HEK293 (cell line): Measurements from ENCODE around the gene SLC38A10.

Source experiments
- YY1 ChIP-seq: fragments of 450-650 bp; formaldehyde crosslinking; IDR thresholded peaks from 2 replicates; pipeline ENCODE4 v1.5.1; 2018; ENCODE audit warnings: missing biosample characterization, missing genetic modification characterization
- ZNF529 ChIP-seq: fragments of 450-650 bp; formaldehyde crosslinking; IDR thresholded peaks from 2 replicates; pipeline ENCODE4 v1.5.1; 2017; ENCODE audit warnings: missing genetic modification characterization, missing biosample characterization; ENCODE audit not compliant: insufficient replicate concordance
- ZXDB ChIP-seq: fragments of 450-650 bp; formaldehyde crosslinking; IDR thresholded peaks from 2 replicates; pipeline ENCODE4 v1.5.1; 2016; ENCODE audit warnings: missing biosample characterization, missing genetic modification characterization
- TF ChIP-seq, protein P1 (sequence below): fragments of 450-650 bp; formaldehyde crosslinking; IDR thresholded peaks from 2 replicates; pipeline ENCODE4 v1.5.1; 2016; ENCODE audit warnings: missing biosample characterization, missing genetic modification characterization
- TF ChIP-seq, protein P2 (sequence below): fragments of 450-650 bp; formaldehyde crosslinking; IDR thresholded peaks from 2 replicates; pipeline ENCODE4 v1.5.1; 2016; ENCODE audit warnings: missing biosample characterization, missing genetic modification characterization
- TF ChIP-seq, protein P3 (sequence below): fragments of 450-650 bp; formaldehyde crosslinking; optimal IDR thresholded peaks from 2 replicates; pipeline ENCODE3; 2016; ENCODE audit warnings: missing biosample characterization, mild to moderate bottlenecking, missing genetic modification characterization
- TF ChIP-seq, protein P4 (sequence below): fragments of 450-650 bp; formaldehyde crosslinking; IDR thresholded peaks from 2 replicates; pipeline ENCODE4 v1.5.1; 2016; ENCODE audit warnings: missing biosample characterization, missing genetic modification characterization
- TF ChIP-seq, protein P5 (sequence below): fragments of 450-650 bp; formaldehyde crosslinking; IDR thresholded peaks from 2 replicates; pipeline ENCODE4 v1.5.1; 2016; ENCODE audit warnings: missing biosample characterization, missing genetic modification characterization

DNA sequence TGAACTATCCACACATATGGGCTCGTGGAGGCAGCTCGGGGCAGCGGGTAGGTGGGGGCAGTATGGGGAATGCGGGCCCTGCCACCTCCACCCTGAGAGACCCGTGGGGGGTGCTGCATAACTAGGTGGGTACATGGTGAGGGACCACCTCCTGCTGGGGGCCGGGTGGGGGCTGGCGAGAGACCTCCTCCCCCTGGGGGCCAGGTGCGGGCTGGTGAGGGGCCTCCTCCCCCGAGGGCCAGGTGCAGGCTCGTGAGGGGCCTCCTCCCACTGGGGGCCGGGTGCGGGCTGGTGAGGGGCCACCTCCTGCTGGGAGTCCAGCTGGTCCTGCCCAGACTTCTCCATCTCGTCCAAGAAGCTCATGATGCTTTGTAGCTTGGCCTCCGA lies 97.7 kb downstream of the SLC38A10 start:
- TF ChIP-seq, protein P1, sequence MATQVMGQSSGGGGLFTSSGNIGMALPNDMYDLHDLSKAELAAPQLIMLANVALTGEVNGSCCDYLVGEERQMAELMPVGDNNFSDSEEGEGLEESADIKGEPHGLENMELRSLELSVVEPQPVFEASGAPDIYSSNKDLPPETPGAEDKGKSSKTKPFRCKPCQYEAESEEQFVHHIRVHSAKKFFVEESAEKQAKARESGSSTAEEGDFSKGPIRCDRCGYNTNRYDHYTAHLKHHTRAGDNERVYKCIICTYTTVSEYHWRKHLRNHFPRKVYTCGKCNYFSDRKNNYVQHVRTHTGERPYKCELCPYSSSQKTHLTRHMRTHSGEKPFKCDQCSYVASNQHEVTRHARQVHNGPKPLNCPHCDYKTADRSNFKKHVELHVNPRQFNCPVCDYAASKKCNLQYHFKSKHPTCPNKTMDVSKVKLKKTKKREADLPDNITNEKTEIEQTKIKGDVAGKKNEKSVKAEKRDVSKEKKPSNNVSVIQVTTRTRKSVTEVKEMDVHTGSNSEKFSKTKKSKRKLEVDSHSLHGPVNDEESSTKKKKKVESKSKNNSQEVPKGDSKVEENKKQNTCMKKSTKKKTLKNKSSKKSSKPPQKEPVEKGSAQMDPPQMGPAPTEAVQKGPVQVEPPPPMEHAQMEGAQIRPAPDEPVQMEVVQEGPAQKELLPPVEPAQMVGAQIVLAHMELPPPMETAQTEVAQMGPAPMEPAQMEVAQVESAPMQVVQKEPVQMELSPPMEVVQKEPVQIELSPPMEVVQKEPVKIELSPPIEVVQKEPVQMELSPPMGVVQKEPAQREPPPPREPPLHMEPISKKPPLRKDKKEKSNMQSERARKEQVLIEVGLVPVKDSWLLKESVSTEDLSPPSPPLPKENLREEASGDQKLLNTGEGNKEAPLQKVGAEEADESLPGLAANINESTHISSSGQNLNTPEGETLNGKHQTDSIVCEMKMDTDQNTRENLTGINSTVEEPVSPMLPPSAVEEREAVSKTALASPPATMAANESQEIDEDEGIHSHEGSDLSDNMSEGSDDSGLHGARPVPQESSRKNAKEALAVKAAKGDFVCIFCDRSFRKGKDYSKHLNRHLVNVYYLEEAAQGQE (tag by site-specific recombination): no peak
- TF ChIP-seq, protein P2, sequence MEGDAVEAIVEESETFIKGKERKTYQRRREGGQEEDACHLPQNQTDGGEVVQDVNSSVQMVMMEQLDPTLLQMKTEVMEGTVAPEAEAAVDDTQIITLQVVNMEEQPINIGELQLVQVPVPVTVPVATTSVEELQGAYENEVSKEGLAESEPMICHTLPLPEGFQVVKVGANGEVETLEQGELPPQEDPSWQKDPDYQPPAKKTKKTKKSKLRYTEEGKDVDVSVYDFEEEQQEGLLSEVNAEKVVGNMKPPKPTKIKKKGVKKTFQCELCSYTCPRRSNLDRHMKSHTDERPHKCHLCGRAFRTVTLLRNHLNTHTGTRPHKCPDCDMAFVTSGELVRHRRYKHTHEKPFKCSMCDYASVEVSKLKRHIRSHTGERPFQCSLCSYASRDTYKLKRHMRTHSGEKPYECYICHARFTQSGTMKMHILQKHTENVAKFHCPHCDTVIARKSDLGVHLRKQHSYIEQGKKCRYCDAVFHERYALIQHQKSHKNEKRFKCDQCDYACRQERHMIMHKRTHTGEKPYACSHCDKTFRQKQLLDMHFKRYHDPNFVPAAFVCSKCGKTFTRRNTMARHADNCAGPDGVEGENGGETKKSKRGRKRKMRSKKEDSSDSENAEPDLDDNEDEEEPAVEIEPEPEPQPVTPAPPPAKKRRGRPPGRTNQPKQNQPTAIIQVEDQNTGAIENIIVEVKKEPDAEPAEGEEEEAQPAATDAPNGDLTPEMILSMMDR (tag by site-specific recombination): no peak
- no peak for TF ChIP-seq ZNF529
- TF ChIP-seq, protein P3, sequence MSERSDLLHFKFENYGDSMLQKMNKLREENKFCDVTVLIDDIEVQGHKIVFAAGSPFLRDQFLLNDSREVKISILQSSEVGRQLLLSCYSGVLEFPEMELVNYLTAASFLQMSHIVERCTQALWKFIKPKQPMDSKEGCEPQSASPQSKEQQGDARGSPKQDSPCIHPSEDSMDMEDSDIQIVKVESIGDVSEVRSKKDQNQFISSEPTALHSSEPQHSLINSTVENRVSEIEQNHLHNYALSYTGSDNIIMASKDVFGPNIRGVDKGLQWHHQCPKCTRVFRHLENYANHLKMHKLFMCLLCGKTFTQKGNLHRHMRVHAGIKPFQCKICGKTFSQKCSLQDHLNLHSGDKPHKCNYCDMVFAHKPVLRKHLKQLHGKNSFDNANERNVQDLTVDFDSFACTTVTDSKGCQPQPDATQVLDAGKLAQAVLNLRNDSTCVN: no peak
- no peak for TF ChIP-seq ZXDB (tag by site-specific recombination)
- TF ChIP-seq, protein P4, sequence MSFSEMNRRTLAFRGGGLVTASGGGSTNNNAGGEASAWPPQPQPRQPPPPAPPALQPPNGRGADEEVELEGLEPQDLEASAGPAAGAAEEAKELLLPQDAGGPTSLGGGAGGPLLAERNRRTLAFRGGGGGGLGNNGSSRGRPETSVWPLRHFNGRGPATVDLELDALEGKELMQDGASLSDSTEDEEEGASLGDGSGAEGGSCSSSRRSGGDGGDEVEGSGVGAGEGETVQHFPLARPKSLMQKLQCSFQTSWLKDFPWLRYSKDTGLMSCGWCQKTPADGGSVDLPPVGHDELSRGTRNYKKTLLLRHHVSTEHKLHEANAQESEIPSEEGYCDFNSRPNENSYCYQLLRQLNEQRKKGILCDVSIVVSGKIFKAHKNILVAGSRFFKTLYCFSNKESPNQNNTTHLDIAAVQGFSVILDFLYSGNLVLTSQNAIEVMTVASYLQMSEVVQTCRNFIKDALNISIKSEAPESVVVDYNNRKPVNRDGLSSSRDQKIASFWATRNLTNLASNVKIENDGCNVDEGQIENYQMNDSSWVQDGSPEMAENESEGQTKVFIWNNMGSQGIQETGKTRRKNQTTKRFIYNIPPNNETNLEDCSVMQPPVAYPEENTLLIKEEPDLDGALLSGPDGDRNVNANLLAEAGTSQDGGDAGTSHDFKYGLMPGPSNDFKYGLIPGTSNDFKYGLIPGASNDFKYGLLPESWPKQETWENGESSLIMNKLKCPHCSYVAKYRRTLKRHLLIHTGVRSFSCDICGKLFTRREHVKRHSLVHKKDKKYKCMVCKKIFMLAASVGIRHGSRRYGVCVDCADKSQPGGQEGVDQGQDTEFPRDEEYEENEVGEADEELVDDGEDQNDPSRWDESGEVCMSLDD (tag by site-specific recombination): no peak
- no peak for TF ChIP-seq YY1 (tag by site-specific recombination)
- TF ChIP-seq, protein P5, sequence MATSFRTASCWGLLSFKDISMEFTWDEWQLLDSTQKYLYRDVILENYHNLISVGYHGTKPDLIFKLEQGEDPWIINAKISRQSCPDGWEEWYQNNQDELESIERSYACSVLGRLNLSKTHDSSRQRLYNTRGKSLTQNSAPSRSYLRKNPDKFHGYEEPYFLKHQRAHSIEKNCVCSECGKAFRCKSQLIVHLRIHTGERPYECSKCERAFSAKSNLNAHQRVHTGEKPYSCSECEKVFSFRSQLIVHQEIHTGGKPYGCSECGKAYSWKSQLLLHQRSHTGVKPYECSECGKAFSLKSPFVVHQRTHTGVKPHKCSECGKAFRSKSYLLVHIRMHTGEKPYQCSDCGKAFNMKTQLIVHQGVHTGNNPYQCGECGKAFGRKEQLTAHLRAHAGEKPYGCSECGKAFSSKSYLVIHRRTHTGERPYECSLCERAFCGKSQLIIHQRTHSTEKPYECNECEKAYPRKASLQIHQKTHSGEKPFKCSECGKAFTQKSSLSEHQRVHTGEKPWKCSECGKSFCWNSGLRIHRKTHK: no peak
